T-cell (primary cell): Measurements from ENCODE around the gene NSD1. TPM values are rescaled to one million over a fixed set of nuclear protein-coding genes. Genes with fewer than 3 reads are reported as not detected.

Experiments
- ATAC-seq, 4 experiments: fragments of 200-7000 bp in 3 of 4; fragments of 150-1000 bp in 1 of 4; cut with Tn5 transposase; replicated peaks in 1 of 4; 1 replicate in 3 of 4; 2 replicates in 1 of 4; pipeline ENCODE4 v1.10.0; 2021; ENCODE audit warnings: moderate library complexity in 3 of 4, mild to moderate bottlenecking in 2 of 4, moderate number of reproducible peaks in 1 of 4
- CTCF ChIA-PET, 2 donors: fragments of 300-600 bp; sonication (Branson Sonifier 250); formaldehyde crosslinking; loops; one replicate each; lab custom pipeline; 2022; ENCODE audit warnings: antibody characterized with exemption in 2 of 2; lab: Charles Lee
- POLR2A ChIA-PET, 2 donors: fragments of 300-600 bp; sonication (Branson Sonifier 250); formaldehyde crosslinking; loops; one replicate each; lab custom pipeline; 2022; ENCODE audit warnings: antibody characterized with exemption in 2 of 2; lab: Charles Lee
- DNase-seq, 35 experiments: peaks; one replicate each; pipeline versions ENCODE4 v3.0.0 to v3.0.0-alpha.2; 2013 to 2023
- H3K27ac ChIP-seq: one replicate; pipeline ENCODE4 v1.5.1; 2013; ENCODE audit warnings: low read length
- H3K27me3 ChIP-seq, 2 experiments: replicated peaks in 1 of 2; 1 replicate in 1 of 2; 2 replicates in 1 of 2; pipeline versions ENCODE4 v1.6.1 to v1.7.0; 2013; ENCODE audit warnings: low read length in 1 of 2, mixed read lengths in 1 of 2; ENCODE audit not compliant: control insufficient read depth in 2 of 2, insufficient read depth in 2 of 2; ENCODE audit errors: extremely low read depth in 1 of 2
- H3K36me3 ChIP-seq, 2 donors: 1 replicate in 1 of 2; 2 replicates in 1 of 2; pipeline versions ENCODE4 v1.6.1 to v1.7.0; 2013; ENCODE audit warnings: low read length in 1 of 2; ENCODE audit not compliant: control insufficient read depth in 2 of 2, insufficient read depth in 1 of 2; ENCODE audit errors: extremely low read depth in 1 of 2
- H3K4me1 ChIP-seq, 2 experiments: 1 replicate in 1 of 2; 2 replicates in 1 of 2; pipeline versions ENCODE4 v1.6.1 to v1.7.0; 2013; ENCODE audit warnings: low read length in 2 of 2, mixed read lengths in 1 of 2; ENCODE audit not compliant: insufficient read depth in 2 of 2, control insufficient read depth in 1 of 2; ENCODE audit errors: extremely low read depth in 1 of 2
- H3K4me3 ChIP-seq, 2 donors: 1 replicate in 1 of 2; 2 replicates in 1 of 2; pipeline versions ENCODE4 v1.5.1 to v1.7.0; 2013; ENCODE audit warnings: mild to moderate bottlenecking in 2 of 2, low read length in 1 of 2, moderate library complexity in 1 of 2; ENCODE audit not compliant: control insufficient read depth in 1 of 2; ENCODE audit errors: extremely low read depth in 1 of 2
- H3K9me3 ChIP-seq: 2 replicates; pipeline ENCODE4 v1.7.0; 2013
- H3K27ac Mint-ChIP-seq, 2 donors: one replicate each; pipeline ENCODE4 v1.8.0; 2020 to 2021; ENCODE audit warnings: mild to moderate bottlenecking in 2 of 2, mixed read lengths in 2 of 2
- H3K27me3 Mint-ChIP-seq, 2 donors: one replicate each; pipeline ENCODE4 v1.8.0; 2021 to 2022; ENCODE audit warnings: mixed read lengths in 2 of 2
- H3K36me3 Mint-ChIP-seq: one replicate; pipeline ENCODE4 v1.8.0; 2021; ENCODE audit warnings: mixed read lengths
- H3K4me1 Mint-ChIP-seq, 3 donors: one replicate each; pipeline ENCODE4 v1.8.0; 2020 to 2022; ENCODE audit warnings: mixed read lengths in 3 of 3, mild to moderate bottlenecking in 1 of 3
- H3K4me3 Mint-ChIP-seq, 3 donors: one replicate each; pipeline ENCODE4 v1.8.0; 2020 to 2022; ENCODE audit warnings: mild to moderate bottlenecking in 3 of 3, mixed read lengths in 3 of 3, moderate library complexity in 3 of 3
- H3K9me3 Mint-ChIP-seq, 3 donors: one replicate each; pipeline ENCODE4 v1.8.0; 2020 to 2022; ENCODE audit warnings: mixed read lengths in 3 of 3
- WGBS: methylation state at CpG from one replicate; pipeline ENCODE4 v1.1.5; 2013; ENCODE audit warnings: missing lambda C conversion rate; ENCODE audit not compliant: insufficient coverage; 5-methylcytosine and 5-hydroxymethylcytosine counted together
- total RNA-seq, 35 experiments: library from RNA in 6 of 35; stranded (reverse) in 6 of 35; fragments of 120-200 nt in 1 of 35; gene quantifications; one replicate each; pipeline versions ENCODE4 v1.2.1 to v1.2.4 and lab custom pipeline; 2013 to 2026

The NSD1 gene
- total RNA-seq, 5 donors from 2014 or later (not counting 1 experiment from before 2014, with no cell fraction given) = 89.5 to 113 (median 103) TPM

GRCh38 chr5:177333420-177334154 lies 200.0 kb downstream of the NSD1 start:
- Mint-ChIP-seq H3K4me1 (peaks cover 0 to 10% (median 5%) of the 10 kb centered on the region in 3 donors), H3K36me3 (peaks cover 45% of the 10 kb centered on the region), H3K4me3 (no peak overlapping the region), H3K27ac (no peak overlapping the region), H3K27me3 (no peaks in the 10 kb centered on the region), H3K9me3 (no peaks in the 10 kb centered on the region)
- peaks cover 33 to 77% of the 10 kb centered on the region in 2 donors for H3K36me3 ChIP-seq
- DNase-seq (no peak), ATAC-seq (no peak)
- ChIA-PET POLR2A (no interaction called here), CTCF (no interaction called here)
- 93% methylated on average over 6 of the region's 16 CpGs for WGBS
- H3K27me3 ChIP-seq = no peaks in the 10 kb centered on the region
- peaks cover 0 to 21% of the 10 kb centered on the region in 2 experiments for H3K4me1 ChIP-seq
- H3K27ac ChIP-seq = no peak overlapping the region
- no peaks in the 10 kb centered on the region for H3K9me3 ChIP-seq
- H3K4me3 ChIP-seq = no peak overlapping the region

- H3K27ac Mint-ChIP-seq = no peak overlapping the region
- H3K36me3 Mint-ChIP-seq = peaks cover 45% of the 10 kb centered on the region
- no peaks in the 10 kb centered on the region for H3K9me3 Mint-ChIP-seq
- H3K27me3 Mint-ChIP-seq = no peaks in the 10 kb centered on the region
- ChIA-PET POLR2A (no interaction called here), CTCF (no interaction called here)
- H3K4me3 ChIP-seq = no peak overlapping the region
- no peak for DNase-seq
- 90% methylated on average over 11 of the region's 15 CpGs for WGBS
- H3K9me3 ChIP-seq = no peaks in the 10 kb centered on the region
- no peak overlapping the region for H3K27ac ChIP-seq
- peaks cover 0 to 13% (median 7%) of the 10 kb centered on the region in 3 donors for H3K4me1 Mint-ChIP-seq
- H3K4me1 ChIP-seq = peaks cover 0 to 24% of the 10 kb centered on the region in 2 experiments
- H3K4me3 Mint-ChIP-seq = no peak overlapping the region
- ATAC-seq = no peak
- peaks cover 38 to 83% of the 10 kb centered on the region in 2 donors for H3K36me3 ChIP-seq
- no peaks in the 10 kb centered on the region for H3K27me3 ChIP-seq
Measured at GRCh38 chr5:177334155-177334551, 200.6 kb downstream of the NSD1 start.

GRCh38 chr5:177334781-177335700 lies 201.5 kb downstream of the NSD1 start:
- DNase-seq (no peak), ATAC-seq (no peak)
- ChIA-PET POLR2A (no interaction called here), CTCF (no interaction called here)
- Histone ChIP-seq H3K4me3 (no peak overlapping the region), H3K4me1 (peaks cover 0 to 28% of the 10 kb centered on the region in 2 experiments), H3K27ac (no peak overlapping the region), H3K9me3 (no peaks in the 10 kb centered on the region), H3K36me3 (peaks cover 39 to 87% of the 10 kb centered on the region in 2 donors), H3K27me3 (no peaks in the 10 kb centered on the region)
- Mint-ChIP-seq H3K4me3 (no peak overlapping the region), H3K36me3 (peaks cover 47% of the 10 kb centered on the region), H3K27me3 (no peaks in the 10 kb centered on the region), H3K27ac (no peak overlapping the region), H3K4me1 (peaks cover 9 to 22% (median 15%) of the 10 kb centered on the region in 3 donors), H3K9me3 (peaks cover 0 to 6% (median 0%) of the 10 kb centered on the region in 3 donors)
- 95% methylated on average over 19 of the region's 21 CpGs for WGBS

GRCh38 chr5:177335701-177336065 lies 202.1 kb downstream of the NSD1 start:
- Mint-ChIP-seq H3K4me1 (peaks cover 10 to 20% (median 17%) of the 10 kb centered on the region in 3 donors), H3K4me3 (no peak overlapping the region), H3K27me3 (no peaks in the 10 kb centered on the region), H3K36me3 (peaks cover 42% of the 10 kb centered on the region), H3K27ac (no peak overlapping the region), H3K9me3 (peaks cover 0 to 7% (median 0%) of the 10 kb centered on the region in 3 donors)
- no peak overlapping the region for H3K27ac ChIP-seq
- no peaks in the 10 kb centered on the region for H3K27me3 ChIP-seq
- WGBS = 98% methylated on average over 7 of the region's 7 CpGs
- peaks cover 37 to 85% of the 10 kb centered on the region in 2 donors for H3K36me3 ChIP-seq
- H3K4me3 ChIP-seq = no peak overlapping the region
- ChIA-PET CTCF (no interaction called here), POLR2A (no interaction called here)
- ATAC-seq = no peak
- no peaks in the 10 kb centered on the region for H3K9me3 ChIP-seq
- H3K4me1 ChIP-seq = peaks cover 0 to 28% of the 10 kb centered on the region in 2 experiments
- DNase-seq = no peak

GRCh38 chr5:177336112-177336511 lies 202.5 kb downstream of the NSD1 start:
- H3K36me3 Mint-ChIP-seq = peaks cover 40% of the 10 kb centered on the region
- no peak overlapping the region for H3K4me3 Mint-ChIP-seq
- H3K27ac ChIP-seq = no peak overlapping the region
- H3K9me3 ChIP-seq = no peaks in the 10 kb centered on the region
- DNase-seq (peak in 1 of 35 experiments; percentile 32), ATAC-seq (peak in 3 of 4 experiments; percentile 41 to 62 (median 53))
- H3K4me1 Mint-ChIP-seq = peaks cover 10 to 20% (median 17%) of the 10 kb centered on the region in 3 donors
- no peaks in the 10 kb centered on the region for H3K27me3 Mint-ChIP-seq
- H3K9me3 Mint-ChIP-seq = peaks cover 0 to 7% (median 0%) of the 10 kb centered on the region in 3 donors
- CTCF ChIA-PET = no interaction called here
- 72% methylated on average over 11 of the region's 12 CpGs for WGBS
- POLR2A ChIA-PET = no interaction called here
- peaks cover 37 to 84% of the 10 kb centered on the region in 2 donors for H3K36me3 ChIP-seq
- peaks cover 0 to 25% of the 10 kb centered on the region in 2 experiments for H3K4me1 ChIP-seq
- H3K27me3 ChIP-seq = no peaks in the 10 kb centered on the region
- no peak overlapping the region for H3K4me3 ChIP-seq
- no peak overlapping the region for H3K27ac Mint-ChIP-seq
